A673 (cell line): Measurements from ENCODE around the gene TM4SF18. TPM values are rescaled to one million over a fixed set of nuclear protein-coding genes. Genes with fewer than 3 reads are reported as not detected.

Experiments used
- BruUV-seq: library from RNA; stranded (reverse); fragments of 400-500 nt; replicated peaks from 2 replicates; lab custom pipeline; 2021; lab: Mats Ljungman, UMichigan
- CTCF ChIA-PET: fragments of 300-600 bp; sonication (Branson Sonifier 250); formaldehyde crosslinking; loops from one replicate; lab custom pipeline; 2022; ENCODE audit warnings: antibody characterized with exemption; lab: Charles Lee
- POLR2A ChIA-PET: fragments of 300-600 bp; sonication (Branson Sonifier 250); formaldehyde crosslinking; loops from one replicate; lab custom pipeline; 2022; ENCODE audit warnings: antibody characterized with exemption; ENCODE audit not compliant: low non-redundant PET; lab: Charles Lee
- DNase-seq: peaks from one replicate; pipeline ENCODE4 v3.0.0-alpha.2; 2015; ENCODE audit warnings: low spot score
- H3K27ac ChIP-seq: fragments of 200-600 bp; sonication (generic); 2 replicates; pipeline ENCODE4 v1.5.1; 2016; ENCODE audit warnings: mixed run types, low read depth, mild to moderate bottlenecking, mixed read lengths, antibody characterized with exemption, low read length; ENCODE audit not compliant: poor library complexity, severe bottlenecking
- H3K27me3 ChIP-seq: fragments of 200-600 bp; sonication (generic); replicated peaks from 2 replicates; pipeline ENCODE4 v1.6.1; 2017; ENCODE audit warnings: mixed run types, low read depth, mild to moderate bottlenecking, mixed read lengths, antibody characterized with exemption, low read length; ENCODE audit not compliant: insufficient read depth, poor library complexity
- H3K36me3 ChIP-seq: fragments of 200-600 bp; sonication (generic); 2 replicates; pipeline ENCODE4 v1.6.1; 2016; ENCODE audit warnings: mixed run types, mild to moderate bottlenecking, mixed read lengths, antibody characterized with exemption, low read length; ENCODE audit not compliant: insufficient read depth, poor library complexity, severe bottlenecking
- H3K4me1 ChIP-seq: fragments of 200-600 bp; sonication (generic); 2 replicates; pipeline ENCODE4 v1.6.1; 2017; ENCODE audit warnings: mixed run types, mild to moderate bottlenecking, mixed read lengths, antibody characterized with exemption, low read length; ENCODE audit not compliant: insufficient read depth, poor library complexity, severe bottlenecking
- H3K4me3 ChIP-seq: fragments of 200-600 bp; sonication (generic); 2 replicates; pipeline ENCODE4 v1.5.1; 2016; ENCODE audit warnings: low read depth, mixed run types, mild to moderate bottlenecking, mixed read lengths, low read length; ENCODE audit not compliant: poor library complexity, severe bottlenecking
- H3K9me3 ChIP-seq: fragments of 200-600 bp; sonication (generic); 2 replicates; pipeline ENCODE4 v1.6.1; 2016; ENCODE audit warnings: mixed run types, low read depth, mild to moderate bottlenecking, mixed read lengths, antibody characterized with exemption, low read length; ENCODE audit not compliant: poor library complexity, severe bottlenecking
- EZH2 ChIP-seq: fragments of 200-600 bp; sonication (generic); IDR thresholded peaks from 2 replicates; pipeline ENCODE4 v1.6.1; 2017; ENCODE audit warnings: borderline replicate concordance, low read depth, mild to moderate bottlenecking, mixed read lengths, antibody characterized with exemption, low read length; ENCODE audit not compliant: poor library complexity, severe bottlenecking
- intact Hi-C: fragments of 100-400 bp; cut with micrococcal nuclease; formaldehyde crosslinking; loops from one replicate; pipeline ENCODE4 v1.10.0; 2022; ENCODE audit not compliant: unreplicated experiment
- total RNA-seq: library from RNA; stranded (reverse); gene quantifications from 2 replicates; pipeline ENCODE4 v1.2.3, GENCODE V29; 2021
- TF ChIP-seq, protein P1 (sequence below): fragments of 300-800, 200-600 bp; sonication (generic); conservative IDR thresholded peaks from 2 replicates; pipeline ENCODE4 v1.5.1; 2017; ENCODE audit warnings: low read depth, mild to moderate bottlenecking, antibody characterized with exemption, low read length, moderate library complexity, mixed read lengths

Gene TM4SF18
- total RNA-seq, 1 experiment from 2014 or later: 1.5 TPM

DNA sequence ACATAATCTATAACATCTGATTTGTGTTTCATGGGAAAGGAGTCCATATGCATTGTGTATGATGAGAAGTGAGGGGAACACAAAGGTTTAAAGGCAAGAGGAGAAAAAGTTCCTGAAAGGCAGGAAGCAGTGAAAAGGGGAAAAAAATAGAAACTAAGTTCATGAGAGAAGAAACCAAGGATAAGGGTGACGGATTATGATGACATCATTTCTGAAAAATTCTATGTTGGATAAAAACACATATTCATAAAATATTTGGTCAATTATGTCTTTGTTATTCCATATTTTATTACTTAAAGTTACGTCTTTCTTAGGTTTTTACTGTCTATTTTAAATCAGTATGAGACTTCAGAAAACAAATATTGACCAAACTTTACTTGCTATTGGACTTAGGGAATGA lies 63.3 kb downstream of the TM4SF18 start:
- BruUV-seq: no TSS peak
- Histone ChIP-seq H3K9me3 (no peaks in the 10 kb centered on the region), H3K27me3 (no peaks in the 10 kb centered on the region), H3K27ac (no peak overlapping the region), H3K4me1 (no peaks in the 10 kb centered on the region), H3K4me3 (no peak overlapping the region), H3K36me3 (no peaks in the 10 kb centered on the region)
- POLR2A ChIA-PET: no interaction called here
- CTCF ChIA-PET: no interaction called here
- TF ChIP-seq EZH2: no peak
- TF ChIP-seq, protein P1, sequence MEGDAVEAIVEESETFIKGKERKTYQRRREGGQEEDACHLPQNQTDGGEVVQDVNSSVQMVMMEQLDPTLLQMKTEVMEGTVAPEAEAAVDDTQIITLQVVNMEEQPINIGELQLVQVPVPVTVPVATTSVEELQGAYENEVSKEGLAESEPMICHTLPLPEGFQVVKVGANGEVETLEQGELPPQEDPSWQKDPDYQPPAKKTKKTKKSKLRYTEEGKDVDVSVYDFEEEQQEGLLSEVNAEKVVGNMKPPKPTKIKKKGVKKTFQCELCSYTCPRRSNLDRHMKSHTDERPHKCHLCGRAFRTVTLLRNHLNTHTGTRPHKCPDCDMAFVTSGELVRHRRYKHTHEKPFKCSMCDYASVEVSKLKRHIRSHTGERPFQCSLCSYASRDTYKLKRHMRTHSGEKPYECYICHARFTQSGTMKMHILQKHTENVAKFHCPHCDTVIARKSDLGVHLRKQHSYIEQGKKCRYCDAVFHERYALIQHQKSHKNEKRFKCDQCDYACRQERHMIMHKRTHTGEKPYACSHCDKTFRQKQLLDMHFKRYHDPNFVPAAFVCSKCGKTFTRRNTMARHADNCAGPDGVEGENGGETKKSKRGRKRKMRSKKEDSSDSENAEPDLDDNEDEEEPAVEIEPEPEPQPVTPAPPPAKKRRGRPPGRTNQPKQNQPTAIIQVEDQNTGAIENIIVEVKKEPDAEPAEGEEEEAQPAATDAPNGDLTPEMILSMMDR: no peak
- intact Hi-C loops: loop anchor here (10.0 kb wide), 1 partner anchor 215 kb away; no protein-coding TSS in a partner anchor
- no peak for DNase-seq

DNA sequence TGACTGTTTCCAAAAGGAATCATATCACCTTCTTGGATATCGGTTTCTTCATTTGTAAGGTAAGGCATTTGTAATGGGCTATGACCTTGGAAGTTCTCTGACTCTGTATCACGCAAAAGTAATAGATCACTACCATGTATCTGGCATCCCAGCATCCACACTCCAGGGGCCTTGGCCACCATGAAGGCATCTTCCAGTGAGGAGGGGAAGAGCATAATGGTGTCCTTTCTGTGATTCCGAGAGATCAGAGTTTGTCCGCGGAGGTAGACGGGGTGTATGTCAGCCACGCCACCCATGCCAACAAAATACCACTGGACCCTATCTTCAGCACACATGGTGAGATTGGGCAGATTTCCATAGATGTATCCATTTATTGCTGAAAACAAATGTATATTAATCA lies 63.7 kb downstream of the TM4SF18 start:
- H3K27ac ChIP-seq: no peak overlapping the region
- intact Hi-C loops: loop anchor here (10.0 kb wide), 1 partner anchor 215 kb away; no protein-coding TSS in a partner anchor
- no TSS peak for BruUV-seq

More for the DNA sequence above, 63.7 kb downstream of the TM4SF18 start:
- ChIA-PET POLR2A (no interaction called here), CTCF (no interaction called here)
- H3K27me3 ChIP-seq: no peaks in the 10 kb centered on the region
- H3K9me3 ChIP-seq: no peaks in the 10 kb centered on the region
- no peak overlapping the region for H3K4me3 ChIP-seq
- no peak for TF ChIP-seq EZH2
- TF ChIP-seq, protein P1: no peak
- no peaks in the 10 kb centered on the region for H3K4me1 ChIP-seq
- H3K36me3 ChIP-seq: no peaks in the 10 kb centered on the region
- no peak for DNase-seq

Other genes starting within 250 kb of the TM4SF18 start
- 37.6 and 40.1 TPM in 2 replicates for gene HLTF, start 247.1 kb downstream of the TM4SF18 start, total RNA-seq
- 12.6 and 15.1 TPM in 2 replicates for gene HPS3, start 204.0 kb downstream of the TM4SF18 start, total RNA-seq
- gene CP, start 111.8 kb downstream of the TM4SF18 start, total RNA-seq: not detected in 2 replicates
- 0.28 TPM in 1 of 2 replicates, not detected in the other for gene TM4SF1, start 44.0 kb upstream of the TM4SF18 start, total RNA-seq
- not detected in 2 replicates for gene TM4SF4, start 141.1 kb upstream of the TM4SF18 start, total RNA-seq